Right lobe of liver (tissue), 5 donors: Measurements from ENCODE around the gene TSPAN13. TPM values are rescaled to one million over a fixed set of nuclear protein-coding genes. Genes with fewer than 3 reads are reported as not detected.

Experiments
- total RNA-seq, 6 experiments: library from RNA; depleted of rRNA in 2 of 6; stranded (reverse); fragments of >200 nt in 2 of 6; fragmentation: NEBNext Ultra II Directional in 3 of 6; extraction: Animal tissue kit (Norgen Biotek cat#: 25700) in 3 of 6; gene quantifications; one replicate each; pipeline versions ENCODE4 v1.1.0 to v1.2.4, GENCODE V29; 2016 to 2023
- donor health status: DM: no; HTN: no; CAD: no.
- donor health status: DM: no; HTN: no; CAD: no.
- donor health status: DM: no; HTN: yes; CAD: no.
- donor health status: DM: no; HTN: yes; CAD: no.

The TSPAN13 gene
- total RNA-seq, 6 experiments from 2014 or later = 7.1 to 43.2 (median 18.0) TPM

Other genes with a start within 250 kb of the TSPAN13 start
- gene LRRC72, start 226.9 kb upstream of the TSPAN13 start, total RNA-seq = not detected
- 1 to 10 TPM; 4.2 to 7.1 (median 4.7) TPM for gene ANKMY2, start 108.0 kb upstream of the TSPAN13 start, total RNA-seq
- gene BZW2, start 107.6 kb upstream of the TSPAN13 start, total RNA-seq = 10 to 100 TPM in 5 of 6 experiments, 1 to 10 TPM in 1; 9.6 to 25.3 (median 12.1) TPM
- gene AGR2, start 51.2 kb downstream of the TSPAN13 start, total RNA-seq = under 1 TPM in 4 of 6 experiments, not detected in 2; 0.15 to 0.43 (median 0.33) TPM
- not detected for gene AGR3, start 128.2 kb downstream of the TSPAN13 start, total RNA-seq